ENCODE results near the gene ADCY9. TPM values are rescaled to one million over a fixed set of nuclear protein-coding genes. Genes with fewer than 3 reads are reported as not detected.

The ADCY9 gene
- total and polyA plus RNA-seq, 2 experiments from 2014 or later = 2.2 to 18.3 TPM

DNA sequence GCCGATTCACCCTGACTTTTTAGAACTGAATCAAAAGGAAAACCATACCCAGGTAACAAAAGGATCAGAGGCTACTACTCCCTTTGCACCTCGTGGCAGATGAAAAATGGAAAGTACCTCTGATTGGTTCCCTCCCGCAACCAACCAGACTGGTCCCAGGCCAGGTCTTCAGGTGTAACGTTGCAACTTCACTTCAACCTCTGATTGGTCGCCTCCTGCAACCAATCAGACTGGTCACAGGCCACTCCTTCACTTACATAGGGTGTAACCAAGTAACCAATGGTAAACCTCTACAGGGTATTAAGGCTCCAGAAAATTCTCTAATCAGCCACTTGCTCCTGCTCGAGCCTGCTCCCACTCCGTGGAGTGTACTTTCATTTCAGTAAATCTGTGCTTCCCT lies 89.4 kb downstream of the ADCY9 start (continued):
- TF ChIP-seq POLR2AphosphoS5 (IDR thresholded peaks at IDR 0.05; ENCODE audit: low read depth) (no peak), CREB1 (CRISPR knock-in tag; IDR thresholded peaks at IDR 0.05; ENCODE audit: low read depth) (no peak)

DNA sequence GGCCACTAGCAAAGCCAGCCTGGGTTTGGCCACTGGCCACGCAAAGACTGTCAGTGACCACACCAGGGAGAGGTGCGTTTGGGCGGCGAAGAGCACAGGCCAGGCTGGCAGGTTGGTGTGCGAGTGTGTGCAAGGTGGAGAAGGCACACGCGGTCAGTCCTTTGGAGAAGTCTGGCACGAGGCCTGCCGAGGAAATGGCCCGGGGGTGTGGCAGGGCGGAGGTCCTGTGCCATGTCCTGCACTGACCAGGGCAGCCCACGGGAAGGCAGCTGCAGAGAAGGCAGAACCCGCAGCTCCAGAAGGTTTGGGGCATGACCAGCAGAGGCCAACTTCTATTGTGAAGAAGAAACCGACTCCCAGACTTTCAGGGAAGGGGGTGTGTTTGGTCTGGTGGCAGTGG lies 90.8 kb downstream of the ADCY9 start:
- no peak for DNase-seq (ENCODE audit: low spot score)
- Histone ChIP-seq H3K9me2 (ENCODE audit: insufficient read depth) (no peaks in the 10 kb centered on the region), H2AFZ (no peak overlapping the region), H3K4me2 (no peak overlapping the region), H3F3A (replicated peaks; ENCODE audit: low read depth) (peaks cover 7% of the 10 kb centered on the region; the same call in 1 of the 2 replicates), H3K36me3 (ENCODE audit: insufficient read depth) (no peaks in the 10 kb centered on the region), H3K27me3 (ENCODE audit: insufficient read depth) (no peaks in the 10 kb centered on the region), H3K4me1 (ENCODE audit: insufficient read depth) (peaks cover 26% of the 10 kb centered on the region), H3K79me2 (replicated peaks; ENCODE audit: insufficient read depth) (no peaks in the 10 kb centered on the region), H3K4me3 (no peak overlapping the region), H4K20me1 (replicated peaks; ENCODE audit: insufficient read depth) (no peaks in the 10 kb centered on the region; the same call in 1 of the 2 replicates), H3K27ac (ENCODE audit: low read depth) (no peak overlapping the region)
- TF ChIP-seq ZNF462 (CRISPR knock-in tag; IDR thresholded peaks at IDR 0.05) = no peak
- TF ChIP-seq CREB1 (CRISPR knock-in tag; IDR thresholded peaks at IDR 0.05; ENCODE audit: low read depth) = no peak
- TF ChIP-seq, protein P1, sequence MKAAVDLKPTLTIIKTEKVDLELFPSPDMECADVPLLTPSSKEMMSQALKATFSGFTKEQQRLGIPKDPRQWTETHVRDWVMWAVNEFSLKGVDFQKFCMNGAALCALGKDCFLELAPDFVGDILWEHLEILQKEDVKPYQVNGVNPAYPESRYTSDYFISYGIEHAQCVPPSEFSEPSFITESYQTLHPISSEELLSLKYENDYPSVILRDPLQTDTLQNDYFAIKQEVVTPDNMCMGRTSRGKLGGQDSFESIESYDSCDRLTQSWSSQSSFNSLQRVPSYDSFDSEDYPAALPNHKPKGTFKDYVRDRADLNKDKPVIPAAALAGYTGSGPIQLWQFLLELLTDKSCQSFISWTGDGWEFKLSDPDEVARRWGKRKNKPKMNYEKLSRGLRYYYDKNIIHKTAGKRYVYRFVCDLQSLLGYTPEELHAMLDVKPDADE (IDR thresholded peaks at IDR 0.05) = no peak
- TF ChIP-seq ZNF331 (CRISPR knock-in tag; IDR thresholded peaks at IDR 0.05; ENCODE audit: low read depth) = no peak
- no peak for TF ChIP-seq JUNB (IDR thresholded peaks at IDR 0.05; ENCODE audit: unreplicated experiment)
- no peak for TF ChIP-seq STAT1 (IDR thresholded peaks at IDR 0.05; ENCODE audit: unreplicated experiment)
- TF ChIP-seq CTCF (conservative IDR thresholded peaks at IDR 0.05; ENCODE audit: low read depth in 2 of 2) = no peak
- TF ChIP-seq NANOG (IDR thresholded peaks at IDR 0.05; ENCODE audit: borderline replicate concordance) = no peak
- TF ChIP-seq POLR2AphosphoS5 (IDR thresholded peaks at IDR 0.05; ENCODE audit: low read depth) = no peak
- no peak for TF ChIP-seq EZH2phosphoT487 (IDR thresholded peaks at IDR 0.05; ENCODE audit: unreplicated experiment)
- no peak for TF ChIP-seq ZNF114 (CRISPR knock-in tag; IDR thresholded peaks at IDR 0.05)
- TF ChIP-seq EZH2 (IDR thresholded peaks at IDR 0.05; ENCODE audit: low read depth, unreplicated experiment) = no peak
- TF ChIP-seq REST (IDR thresholded peaks at IDR 0.05; ENCODE audit: unreplicated experiment) = no peak
- Mint-ChIP-seq H3K27me3 (ENCODE audit: insufficient read depth, low read depth, poor library complexity) (peaks cover 8% of the 10 kb centered on the region), H3K4me3 (no peak overlapping the region), H3K9me3 (peaks cover 8% of the 10 kb centered on the region), H3K27ac (no peak overlapping the region), H3K4me1 (peaks cover 20% of the 10 kb centered on the region), H3K36me3 (ENCODE audit: low read depth) (peaks cover 7% of the 10 kb centered on the region)
- no peak for ATAC-seq

All from GM23338 (cell line).